HG03342 (cell line): ENCODE results near the gene MOCS2.

Experiments
- ATAC-seq: cut with Tn5 transposase; IDR thresholded peaks from one replicate; pipeline ENCODE4 v1.9.1; 2021; ENCODE audit warnings: mild to moderate bottlenecking, moderate library complexity; ENCODE audit not compliant: unreplicated experiment

Gene MOCS2

DNA sequence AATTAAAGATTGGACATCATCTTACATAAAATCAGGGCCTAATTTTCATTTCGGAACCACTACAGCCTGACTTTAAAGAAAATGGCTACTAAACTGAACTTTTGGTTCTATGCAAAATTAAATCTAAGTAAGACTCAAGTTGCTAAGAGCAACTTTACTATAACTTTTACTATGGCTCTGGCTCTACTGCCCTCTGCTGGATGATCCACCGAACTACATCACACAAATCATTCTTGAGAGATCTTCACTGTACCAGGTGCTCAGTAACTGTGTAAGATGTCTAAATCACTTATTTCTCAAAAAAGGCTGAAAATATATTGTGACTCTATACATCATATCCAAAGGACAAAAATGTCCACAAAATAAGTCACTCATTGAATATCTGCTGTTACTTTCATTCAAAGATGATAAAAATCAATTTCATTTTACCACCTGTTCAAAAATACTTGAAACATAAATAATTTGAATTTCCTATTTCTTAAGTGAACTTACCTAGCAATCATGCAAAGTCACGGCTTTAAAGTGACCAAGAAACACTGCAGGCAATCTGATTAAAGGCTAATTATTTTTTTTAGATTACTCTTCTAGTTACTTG is 13.5 kb downstream of the MOCS2 start:
- peak; percentile 75 for ATAC-seq

DNA sequence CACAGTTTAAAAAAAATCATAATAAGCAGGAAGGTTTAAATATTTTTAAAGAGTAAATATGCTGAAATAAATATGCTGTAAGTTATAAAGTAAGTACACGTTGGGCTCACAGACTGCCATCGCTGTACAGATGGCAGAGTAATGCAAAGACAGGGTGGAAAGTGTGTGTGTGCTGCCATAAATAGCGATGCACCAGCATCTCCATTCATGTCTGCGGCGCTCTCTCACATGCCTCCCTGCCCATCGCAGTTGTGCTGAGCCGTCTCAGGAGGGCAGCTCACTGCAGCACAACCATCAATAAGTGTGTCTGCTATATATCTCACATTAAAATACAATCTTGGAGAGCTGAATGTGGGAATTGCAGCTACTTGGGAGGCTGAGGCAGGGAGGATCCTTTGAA is 14.3 kb downstream of the MOCS2 start:
- no peak for ATAC-seq

DNA sequence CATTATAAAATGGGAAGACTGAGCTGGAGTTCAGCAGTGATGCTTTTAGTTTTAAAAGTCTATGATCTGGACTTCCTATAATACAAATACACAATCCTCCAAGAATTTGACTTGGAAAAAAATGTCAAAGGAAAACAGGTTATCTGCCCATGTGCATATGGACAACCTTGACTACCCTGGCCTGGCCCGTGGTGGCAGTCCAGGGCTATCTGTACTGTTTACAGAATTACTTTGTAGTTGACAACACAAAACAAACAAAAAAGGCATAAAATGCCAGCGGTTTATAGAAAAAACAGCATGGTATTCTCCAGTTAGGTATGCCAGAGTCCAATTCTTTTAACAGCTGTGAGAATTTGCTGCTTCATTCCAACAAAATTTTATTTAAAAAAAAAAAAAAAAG is 17.3 kb downstream of the MOCS2 start:
- no peak for ATAC-seq

DNA sequence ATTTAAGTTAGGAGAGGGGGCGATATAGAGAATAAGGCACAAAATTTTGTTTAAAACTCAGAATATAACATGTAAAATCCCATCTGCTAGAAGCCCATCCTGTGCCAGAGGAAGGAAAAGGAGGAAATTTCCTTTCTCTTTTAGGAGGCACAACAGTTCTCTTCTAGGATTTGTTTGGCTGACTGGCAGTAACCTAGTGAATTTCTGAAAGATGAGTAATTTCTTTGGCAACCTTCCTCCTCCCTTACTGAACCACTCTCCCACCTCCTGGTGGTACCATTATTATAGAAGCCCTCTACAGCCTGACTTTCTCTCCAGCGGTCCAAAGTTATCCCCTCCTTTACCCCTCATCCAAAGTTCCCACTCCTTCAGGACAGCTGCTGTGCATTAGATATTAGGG is 18.3 kb downstream of the MOCS2 start:
- no peak for ATAC-seq

DNA sequence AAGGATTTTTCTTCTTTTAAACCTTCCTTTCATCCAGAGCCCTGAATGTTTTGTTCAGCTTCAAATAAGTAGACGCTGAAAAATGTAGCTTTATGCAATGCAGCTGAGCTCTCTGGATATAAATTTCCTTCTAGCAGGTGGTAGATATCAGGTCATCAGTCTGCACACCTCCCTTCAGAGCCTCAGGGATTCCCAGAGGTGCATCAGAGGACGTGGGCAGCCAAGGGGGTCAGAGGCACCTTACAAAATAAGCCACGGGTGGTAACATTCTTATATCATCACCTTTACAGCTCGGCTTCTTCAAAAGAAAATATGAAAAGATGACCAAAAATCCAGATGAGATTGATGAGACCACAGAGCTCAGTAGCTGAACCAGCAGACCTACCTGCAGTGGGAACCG is 19.3 kb downstream of the MOCS2 start:
- no peak for ATAC-seq

DNA sequence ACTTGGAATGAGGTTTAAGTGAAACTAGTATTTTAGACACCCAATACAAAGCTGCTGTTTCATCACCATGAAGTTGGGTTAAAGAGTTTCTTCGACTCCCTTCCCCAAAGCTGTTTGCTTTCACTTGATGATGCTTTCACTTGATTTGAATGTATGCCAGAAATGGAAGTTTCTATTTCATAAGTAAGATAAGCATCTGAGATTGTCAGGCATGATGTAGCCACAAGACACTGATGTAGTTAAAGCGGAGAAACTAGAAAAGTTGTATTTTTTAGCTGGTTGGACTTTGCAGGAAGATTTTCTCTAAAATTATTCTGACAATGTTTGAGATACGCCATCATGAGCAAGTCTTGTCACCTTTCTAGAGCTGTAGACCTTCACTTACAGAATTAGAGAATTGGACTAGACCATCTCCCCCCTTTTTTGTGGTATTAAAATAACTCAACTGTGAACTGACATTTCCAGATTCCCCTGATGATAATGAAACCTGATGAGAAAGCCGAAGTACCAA is 20.0 kb downstream of the MOCS2 start:
- ATAC-seq = peak; percentile 88

DNA sequence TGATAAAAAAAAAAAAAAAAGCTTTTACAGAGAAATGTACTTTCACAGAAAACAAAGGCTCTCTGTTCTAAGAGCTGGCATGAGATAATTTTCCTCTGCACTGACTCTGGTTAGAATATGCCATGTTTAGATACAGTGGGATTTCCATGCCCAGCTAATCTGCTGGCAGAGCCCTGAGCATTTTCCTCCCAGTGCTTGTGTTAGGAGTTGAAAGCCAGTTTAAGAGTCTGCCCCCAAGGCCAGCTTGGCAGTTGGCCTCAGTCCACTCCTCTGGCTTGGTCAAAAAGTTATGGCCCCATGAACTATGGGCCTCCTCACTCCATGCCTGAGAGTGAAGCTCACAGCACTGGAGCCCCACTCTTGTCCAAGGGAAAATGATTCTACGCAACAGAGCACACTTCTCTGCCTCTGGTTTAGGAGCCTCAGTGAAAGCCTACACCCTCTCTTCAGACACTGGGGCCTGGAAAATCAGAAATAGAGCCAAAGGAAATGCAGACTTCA is 21.9 kb downstream of the MOCS2 start:
- ATAC-seq = no peak

DNA sequence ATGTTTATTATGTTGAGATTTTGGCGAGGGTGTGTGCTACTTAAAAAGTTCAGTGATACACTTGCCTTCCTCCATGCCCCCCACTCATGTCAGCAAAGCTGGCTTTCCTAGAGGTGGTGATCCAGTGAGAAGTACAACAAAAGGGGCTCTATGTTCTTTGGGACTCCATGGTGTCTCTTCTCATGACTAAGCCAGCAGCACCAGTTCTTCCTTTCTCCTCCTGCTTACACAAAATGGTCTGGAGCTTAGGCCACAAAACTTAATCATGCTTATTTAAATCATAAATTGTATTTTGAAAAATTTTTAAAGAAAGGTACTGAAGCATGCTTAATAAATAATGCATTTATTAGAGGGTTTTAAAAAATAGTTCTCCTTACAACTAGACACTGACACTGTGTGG is 22.4 kb downstream of the MOCS2 start:
- no peak for ATAC-seq

DNA sequence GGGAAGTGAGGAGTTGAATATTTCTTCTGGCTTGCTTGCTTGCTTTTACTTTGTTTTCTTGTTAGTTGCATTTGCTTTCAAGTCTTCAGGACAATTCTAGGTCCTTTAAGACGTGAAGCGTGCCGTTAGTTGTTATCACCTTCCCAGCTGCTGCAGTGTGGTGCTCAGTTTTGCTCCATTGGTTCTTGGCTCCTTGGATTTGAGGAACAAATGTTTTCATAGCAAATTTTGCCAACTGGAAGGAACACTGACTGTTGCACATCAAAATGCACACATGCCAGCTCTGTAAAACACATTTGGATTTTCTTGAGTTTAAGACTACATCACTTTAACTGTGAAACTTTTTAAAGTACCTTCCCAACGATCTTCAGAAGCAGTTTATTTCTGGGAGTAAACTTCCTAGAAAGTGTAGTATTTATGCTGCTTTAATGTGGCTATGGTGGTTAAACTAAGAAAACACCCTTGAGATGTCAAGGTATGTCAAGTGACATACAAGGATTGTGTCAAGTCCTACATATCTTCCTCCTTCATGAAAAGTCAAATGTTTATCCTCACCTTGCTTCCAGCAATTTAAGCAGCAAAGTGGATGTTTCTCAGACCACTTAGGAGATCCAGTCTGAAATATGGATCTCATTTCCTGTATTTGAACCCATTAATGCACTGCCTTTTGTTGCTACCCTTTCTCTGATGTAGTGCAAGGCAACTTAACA is 24.9 kb downstream of the MOCS2 start:
- no peak for ATAC-seq

DNA sequence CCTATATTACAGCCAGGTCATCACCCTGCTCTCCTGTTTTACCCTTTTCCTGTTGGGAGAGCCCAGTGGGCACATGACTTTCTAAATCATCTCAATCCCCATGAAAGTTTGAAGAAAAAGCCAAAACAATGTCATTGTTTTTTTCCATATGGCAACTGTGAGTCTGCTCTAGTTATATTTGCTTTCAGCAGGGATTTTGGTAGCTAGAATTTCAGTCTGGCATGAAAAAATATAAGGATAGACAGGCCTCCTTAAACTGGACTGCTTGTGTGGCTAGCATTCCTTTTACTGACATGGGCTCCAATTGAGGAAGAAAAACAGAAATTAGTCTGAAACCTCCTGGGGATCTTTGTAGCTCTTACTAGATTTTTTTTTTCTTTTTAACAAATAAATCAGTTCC is 25.6 kb downstream of the MOCS2 start:
- ATAC-seq = no peak

DNA sequence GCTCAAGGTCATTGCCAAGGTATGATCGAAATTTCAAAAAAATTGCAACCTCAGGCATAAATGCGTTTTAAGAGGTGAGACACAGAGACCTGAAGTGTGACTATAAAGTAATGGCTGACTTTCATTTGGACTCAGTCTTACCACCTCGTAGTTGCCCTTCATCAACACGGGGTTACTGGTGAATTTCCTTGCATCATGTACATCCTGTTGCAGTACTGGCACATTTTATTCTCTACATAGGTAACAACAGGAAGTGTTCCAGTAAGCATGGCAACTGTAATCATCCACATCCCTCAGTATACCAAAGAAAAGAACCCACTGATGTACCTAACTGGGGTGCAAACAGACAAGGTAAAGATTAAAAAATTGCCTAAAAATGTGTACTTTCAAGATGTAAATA is 29.3 kb downstream of the MOCS2 start:
- ATAC-seq = no peak

DNA sequence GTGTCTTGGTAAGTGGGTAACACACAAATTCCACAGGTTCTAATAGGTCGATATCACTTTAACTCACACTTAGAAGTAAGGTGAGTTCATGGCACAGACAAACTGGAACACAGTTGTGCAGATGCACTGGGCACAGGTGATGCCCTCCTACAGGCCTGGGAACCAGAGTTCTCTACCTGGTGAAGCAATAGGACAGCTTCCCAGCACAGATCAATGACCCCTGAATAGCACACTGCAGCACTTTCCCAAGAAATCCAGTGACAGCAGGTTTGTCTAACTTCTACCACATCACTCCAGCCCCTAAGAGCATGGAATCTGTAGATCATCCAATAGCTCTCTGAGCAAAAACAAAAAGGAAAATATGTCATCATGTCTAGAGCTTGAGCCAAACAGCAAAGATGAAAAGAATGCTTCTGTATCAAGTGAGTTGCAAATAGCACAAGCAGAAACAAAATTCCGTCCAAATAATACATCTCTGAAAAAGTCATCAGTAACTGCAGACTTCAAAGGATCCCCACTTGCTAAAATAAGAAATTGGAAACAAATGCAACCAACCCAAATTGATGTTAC is 33.5 kb downstream of the MOCS2 start:
- ATAC-seq = no peak

DNA sequence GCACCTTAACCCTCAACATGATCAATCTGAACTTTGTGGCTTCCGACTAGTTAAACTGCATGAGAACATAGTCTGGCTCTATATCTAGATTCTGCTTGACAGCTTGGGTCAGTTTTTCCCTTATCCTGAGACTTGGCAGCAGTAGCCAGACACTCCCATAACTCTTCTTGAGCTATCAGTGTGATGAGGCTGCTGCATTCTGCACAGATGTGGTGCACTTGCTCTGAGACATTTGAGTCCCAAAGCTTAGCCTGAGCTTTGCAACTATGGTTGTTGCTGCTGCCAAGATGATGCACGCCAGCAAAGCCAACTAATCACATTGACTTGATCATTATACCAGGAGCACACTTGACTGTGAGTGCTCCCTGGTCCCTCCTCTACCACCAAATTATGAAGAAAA is 36.2 kb downstream of the MOCS2 start:
- no peak for ATAC-seq

DNA sequence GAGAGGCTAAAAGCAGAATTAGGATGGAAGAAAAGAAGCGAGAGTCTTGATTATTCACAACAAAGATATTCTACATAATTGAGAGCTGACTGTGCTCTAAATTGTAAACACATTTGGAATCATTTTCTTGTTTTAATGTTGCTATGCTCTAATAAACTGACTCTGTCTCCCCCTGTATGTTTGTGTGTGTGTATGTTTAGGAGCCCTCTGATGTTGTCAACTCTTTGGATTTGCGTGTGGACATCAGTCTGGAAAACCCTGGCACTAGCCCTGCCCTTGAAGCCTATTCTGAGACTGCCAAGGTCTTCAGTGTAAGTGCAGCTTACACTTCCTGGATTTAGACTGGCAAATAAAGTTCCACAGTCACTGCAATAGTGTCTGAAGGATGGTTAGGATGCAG is 37.8 kb downstream of the MOCS2 start:
- no peak for ATAC-seq

DNA sequence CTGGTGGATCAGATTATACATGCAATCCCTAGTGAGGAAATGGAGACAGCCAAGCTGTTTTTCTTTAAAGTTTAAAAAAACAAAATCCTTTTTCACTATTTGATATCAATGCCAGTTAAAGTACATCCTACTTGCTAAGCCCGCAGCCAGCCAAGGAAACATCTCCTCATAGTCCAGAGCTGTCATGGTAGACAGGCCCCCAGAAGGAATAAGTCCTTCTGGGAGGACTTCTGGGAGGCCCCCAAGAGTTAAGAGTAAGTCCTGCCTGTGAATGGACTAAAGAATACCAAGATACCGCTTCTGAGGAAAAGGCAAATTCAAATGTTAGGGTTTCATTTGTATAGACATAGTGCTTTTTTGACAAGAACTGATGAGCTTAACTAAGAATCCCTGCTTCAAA is 38.3 kb downstream of the MOCS2 start:
- ATAC-seq = no peak

DNA sequence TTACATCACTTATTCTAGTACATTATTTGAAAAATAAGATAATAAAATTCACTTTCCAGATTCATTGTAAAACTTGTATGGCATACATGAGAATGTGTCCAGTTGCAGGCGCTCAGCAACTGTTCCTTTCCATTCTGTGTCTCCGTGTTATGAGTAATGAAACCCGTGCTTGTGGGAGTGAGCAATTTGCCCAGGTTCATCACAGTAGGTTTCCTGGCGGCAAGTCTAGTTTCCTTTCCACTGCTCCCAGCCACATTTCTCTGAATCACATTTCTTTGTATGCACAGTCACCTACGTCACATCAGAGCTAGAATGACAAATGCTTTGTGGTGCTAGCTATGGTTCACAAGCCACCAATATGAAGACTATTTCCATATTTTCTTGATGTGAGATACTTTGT is 39.9 kb downstream of the MOCS2 start:
- no peak for ATAC-seq

DNA sequence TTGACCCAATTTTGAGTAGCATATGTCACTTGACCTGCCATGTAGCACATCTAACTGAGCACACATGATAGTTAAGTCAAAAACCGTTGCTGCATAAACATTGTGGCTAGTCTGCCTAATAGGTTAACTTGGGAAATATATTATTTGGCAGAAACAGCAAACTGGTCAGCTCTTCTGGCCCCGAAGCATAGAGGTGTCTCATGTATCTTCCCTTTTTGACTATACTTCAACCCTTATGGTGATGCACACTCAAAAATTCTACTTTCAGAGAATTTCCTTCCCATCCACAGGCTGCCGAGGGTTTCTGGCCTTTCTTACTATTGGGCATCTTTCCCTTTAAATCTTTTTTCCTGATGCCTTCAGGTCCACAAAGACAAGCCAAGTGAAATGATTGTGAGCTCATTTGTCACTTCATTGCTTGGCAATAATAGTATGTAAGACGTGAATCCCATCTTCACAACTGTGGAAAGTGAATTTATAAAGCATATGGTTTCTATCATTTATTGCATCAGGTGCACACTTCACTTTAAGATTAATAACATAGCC is 41.2 kb downstream of the MOCS2 start:
- no peak for ATAC-seq

DNA sequence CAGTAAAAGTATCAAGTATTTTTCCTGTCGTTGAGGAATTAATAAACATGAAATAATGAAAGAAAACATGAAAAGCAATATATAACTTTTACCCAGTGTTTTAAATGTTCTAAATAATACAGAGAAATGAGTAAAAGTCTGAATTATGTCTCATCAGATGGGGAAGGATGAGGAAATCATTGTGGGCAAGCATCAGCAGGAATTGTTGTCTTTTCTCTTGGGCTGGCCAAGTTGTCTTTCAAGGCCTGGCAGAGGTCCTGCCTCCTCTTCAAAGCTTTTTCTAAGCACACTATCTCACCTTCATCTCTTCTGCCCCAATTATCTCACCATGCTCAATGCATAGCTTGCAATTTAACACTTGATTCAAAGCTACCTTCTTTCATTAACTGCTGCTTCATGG is 41.9 kb downstream of the MOCS2 start:
- no peak for ATAC-seq

DNA sequence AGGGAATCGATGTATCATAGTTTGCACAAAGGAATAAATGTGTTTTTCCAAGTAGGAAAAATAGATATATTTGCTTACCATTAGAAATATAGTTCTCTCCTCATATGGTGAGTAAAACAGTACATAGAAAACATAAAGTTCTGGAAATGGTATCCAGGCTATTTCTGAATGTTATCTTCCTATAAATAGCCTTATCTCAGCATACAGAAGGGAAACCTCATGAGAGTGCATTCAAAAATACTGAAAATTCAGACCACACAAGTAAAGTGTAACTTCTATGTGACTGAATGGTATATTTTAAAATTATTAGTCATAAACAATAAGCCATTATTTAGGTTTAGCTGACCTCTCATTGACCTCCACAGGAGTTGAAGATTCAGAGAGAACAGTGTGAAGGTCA is 43.5 kb downstream of the MOCS2 start:
- no peak for ATAC-seq

DNA sequence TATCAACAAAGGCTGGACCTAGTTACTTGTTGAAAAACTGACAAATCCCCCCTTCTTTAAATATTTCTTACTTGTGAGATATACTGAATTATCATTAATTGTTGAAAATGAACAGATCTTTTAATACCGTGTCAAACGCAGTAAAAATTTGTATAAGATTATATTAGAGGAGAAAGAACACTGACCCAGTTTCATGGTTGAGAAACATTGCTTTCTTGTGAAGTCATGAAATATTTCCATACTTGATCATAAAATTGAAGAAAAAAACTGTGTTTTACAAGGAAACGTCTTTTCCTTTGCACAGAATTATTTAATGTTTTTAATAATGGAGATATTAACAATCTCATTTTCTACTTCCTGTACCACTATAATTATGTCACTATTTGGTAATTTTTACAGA is 45.8 kb downstream of the MOCS2 start:
- no peak for ATAC-seq

DNA sequence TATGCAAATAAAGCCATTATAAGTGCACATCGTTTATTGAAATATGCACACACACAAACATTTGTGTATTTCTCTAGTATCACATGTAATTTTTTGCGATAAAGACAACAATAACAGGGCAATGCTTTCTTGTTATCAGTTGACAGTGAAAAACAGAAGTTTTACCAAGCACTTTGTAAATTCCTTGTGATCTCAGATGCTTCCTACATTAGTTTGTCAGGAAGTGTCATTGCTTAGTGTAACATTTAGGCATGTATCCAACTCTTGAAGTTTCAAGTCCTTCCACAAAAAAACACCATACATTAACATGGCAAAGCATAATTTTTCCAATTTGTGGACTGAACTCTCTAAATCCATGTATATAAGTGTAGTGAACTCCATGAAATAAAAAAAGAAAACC is 46.4 kb downstream of the MOCS2 start:
- ATAC-seq = no peak

DNA sequence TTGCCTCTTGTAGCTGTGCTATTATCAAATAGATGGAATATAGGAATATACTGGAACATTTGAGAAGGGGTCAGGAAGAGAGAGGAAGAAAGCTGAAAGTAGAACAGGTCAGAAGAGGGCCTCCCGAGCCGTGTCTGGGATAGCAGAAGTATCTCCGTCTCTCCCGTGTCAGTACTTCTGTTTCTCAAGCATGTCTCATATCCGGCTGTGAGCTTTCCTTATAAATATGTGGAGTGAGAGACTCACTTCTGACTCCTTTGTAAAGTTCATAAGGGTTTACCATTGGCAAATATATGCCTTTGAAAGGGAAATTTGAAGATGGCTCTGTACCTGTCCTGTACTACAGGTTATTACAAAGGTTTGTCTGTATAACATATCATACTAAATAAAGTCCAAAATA is 50.3 kb downstream of the MOCS2 start:
- ATAC-seq = no peak
